HG03060 (cell line): ENCODE results near the gene GSG1L.

ENCODE experiments used
- ATAC-seq: cut with Tn5 transposase; IDR thresholded peaks from one replicate; pipeline ENCODE4 v1.9.1; 2021; ENCODE audit warnings: low read depth, moderate number of reproducible peaks; ENCODE audit not compliant: unreplicated experiment

Gene GSG1L

DNA sequence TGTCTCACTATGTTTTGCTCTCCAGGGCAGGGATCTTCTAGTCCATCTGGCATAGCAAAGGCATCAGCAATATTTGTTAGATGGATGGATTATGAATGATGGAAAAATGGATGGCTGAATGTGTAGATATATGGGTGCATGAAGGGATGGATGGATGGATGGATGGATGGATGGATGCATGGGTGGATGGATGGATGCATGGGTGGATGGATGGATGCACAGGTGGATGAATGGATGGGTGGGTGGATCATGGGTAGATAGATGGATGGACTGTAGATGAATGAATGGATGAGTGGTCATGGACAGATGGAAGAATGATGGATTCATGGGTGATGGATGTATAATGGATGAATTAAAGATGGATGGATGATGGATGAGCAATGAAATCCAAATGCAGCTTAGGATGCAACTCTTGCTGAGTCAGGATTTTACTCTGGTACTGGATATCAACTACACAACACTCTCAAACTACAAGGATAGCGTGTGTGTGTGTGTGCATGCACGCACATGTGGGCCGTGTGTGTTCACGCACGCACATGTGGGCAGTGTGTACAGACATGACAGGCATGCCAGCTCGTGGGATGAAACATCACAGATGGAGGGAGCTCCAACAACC lies 34.0 kb downstream of the GSG1L start:
- ATAC-seq: no peak

DNA sequence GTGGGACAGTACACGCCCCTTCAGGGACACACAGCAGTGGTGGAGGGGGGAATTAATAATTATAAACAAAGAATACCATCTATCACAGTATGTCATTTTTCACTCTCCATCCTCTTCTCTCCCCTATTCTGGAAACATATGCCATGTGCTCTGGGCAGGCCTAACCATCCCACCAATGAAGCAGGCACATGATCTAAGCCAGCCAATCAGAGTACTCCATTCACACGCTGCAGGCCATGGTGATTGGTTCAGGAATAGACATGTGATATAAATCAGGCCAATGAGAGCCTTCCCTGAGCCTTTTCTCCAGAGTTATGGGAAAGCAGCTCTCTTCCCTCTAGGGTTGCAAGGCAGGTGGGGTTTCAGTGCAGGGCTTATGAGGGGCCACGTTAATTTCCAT lies 36.5 kb downstream of the GSG1L start:
- no peak for ATAC-seq

DNA sequence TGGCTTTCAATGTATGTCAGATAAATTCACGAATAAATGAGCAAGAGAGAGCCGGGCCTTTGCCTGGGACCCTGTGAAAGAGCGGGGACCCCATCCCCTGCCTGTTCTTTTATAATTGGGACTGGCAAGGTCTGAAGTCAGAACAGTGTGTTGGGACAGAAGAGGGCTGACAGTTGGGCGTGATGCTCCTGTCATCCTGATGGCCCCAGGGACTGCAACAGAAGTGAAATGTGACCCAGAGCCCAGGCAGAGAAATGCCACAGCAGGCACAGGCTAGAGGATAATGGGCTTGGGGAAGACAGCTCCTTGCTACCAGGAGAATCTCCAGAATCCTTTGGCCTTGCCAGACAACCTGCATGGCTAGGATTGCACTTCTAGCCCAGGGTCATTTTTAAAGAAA lies 37.9 kb downstream of the GSG1L start:
- ATAC-seq: no peak

DNA sequence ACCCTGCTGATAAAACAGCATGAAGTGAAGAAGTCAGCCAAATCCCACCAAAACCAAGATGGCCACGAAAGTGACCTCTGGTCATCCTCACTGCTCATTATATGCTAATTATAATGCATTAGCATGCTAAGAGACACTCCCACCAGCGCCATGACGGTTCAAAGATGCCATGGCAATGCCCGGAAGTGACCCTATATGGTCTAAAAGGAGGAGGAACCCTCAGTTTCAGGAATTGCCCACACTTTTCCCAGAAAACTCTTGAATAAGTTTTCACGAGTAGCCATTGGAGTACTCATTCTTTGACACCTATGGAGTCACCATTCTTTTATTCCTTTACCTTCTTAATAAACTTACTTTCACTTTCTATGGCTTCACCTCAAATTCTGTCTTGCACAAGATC lies 44.3 kb downstream of the GSG1L start:
- no peak for ATAC-seq

DNA sequence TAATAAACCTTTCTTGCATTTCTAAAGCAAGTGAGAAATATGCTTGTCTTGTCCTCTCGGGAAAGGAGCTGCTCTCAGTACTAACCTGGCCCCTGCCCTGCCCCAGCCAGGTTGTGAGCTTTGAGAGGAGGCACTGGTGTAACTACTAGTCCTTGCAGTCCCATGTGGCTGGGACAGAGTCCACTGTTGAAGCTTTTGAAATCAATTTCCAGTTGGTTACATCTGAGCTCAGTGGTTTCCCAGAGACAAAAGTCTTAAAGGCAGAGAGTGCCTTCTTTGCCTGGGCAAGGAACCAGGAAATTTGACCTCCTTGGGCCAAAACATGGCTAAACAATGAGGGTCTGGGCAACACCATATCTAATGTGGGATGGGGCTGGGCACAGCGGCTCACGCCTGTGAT lies 48.7 kb downstream of the GSG1L start:
- no peak for ATAC-seq

DNA sequence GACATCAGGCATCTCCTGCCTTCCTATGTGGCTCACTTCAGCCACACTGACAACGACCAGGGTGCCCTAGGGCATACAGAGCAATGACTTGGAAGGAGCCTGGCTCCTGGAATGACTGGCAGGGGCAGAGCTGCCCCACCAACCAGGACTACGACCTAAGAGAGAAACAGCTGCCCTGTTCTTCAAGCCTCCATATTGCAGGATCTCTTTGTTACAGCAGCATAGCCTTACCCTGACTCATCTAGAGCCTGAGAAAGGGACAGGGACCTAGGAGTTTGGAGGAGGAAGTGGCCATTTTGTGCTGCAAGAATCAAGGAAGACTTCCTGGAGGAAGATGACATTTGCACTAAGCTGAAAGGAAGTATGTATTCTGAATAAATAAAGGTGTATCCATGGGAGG lies 49.6 kb downstream of the GSG1L start:
- no peak for ATAC-seq

DNA sequence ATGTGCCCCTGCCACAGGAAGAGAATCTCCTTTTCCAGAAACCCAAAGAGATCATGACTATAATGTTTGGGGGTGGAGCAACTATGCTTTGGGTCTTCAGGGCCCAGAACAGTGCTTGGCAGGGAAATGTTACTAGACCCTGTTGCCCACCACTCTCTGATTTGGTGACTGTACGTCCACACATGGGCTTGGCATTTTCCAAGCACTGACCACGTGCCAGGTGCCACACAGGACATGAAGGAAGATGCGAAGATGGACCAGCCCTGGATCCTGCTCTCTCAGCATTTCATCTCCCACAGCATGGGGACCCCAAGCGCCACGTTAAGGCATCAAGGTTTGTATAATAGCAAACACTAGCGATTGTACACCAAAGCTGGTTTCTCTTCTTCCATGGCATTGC lies 50.1 kb downstream of the GSG1L start:
- no peak for ATAC-seq

DNA sequence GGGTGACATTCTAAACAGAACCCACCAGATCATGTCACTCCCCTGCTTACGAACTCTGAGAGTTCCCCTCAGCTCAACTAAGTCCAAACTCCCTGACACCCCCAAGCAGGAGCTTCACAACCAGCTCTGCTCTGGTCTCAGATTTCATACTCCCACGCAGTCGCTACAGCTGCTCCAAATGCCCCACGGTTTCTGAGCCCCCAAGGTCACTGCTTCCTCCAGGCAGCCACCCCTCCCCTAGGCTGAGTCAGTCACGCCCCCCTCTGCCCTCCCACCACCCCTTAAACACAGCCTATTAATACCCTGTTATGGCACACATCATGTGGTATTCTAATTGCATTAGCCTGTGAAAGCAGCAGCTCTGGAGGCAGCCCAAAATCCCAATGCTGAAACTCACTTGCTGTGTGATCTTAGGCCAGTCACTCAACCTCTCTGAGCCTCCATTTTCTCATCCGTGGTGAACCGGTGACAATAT lies 51.5 kb downstream of the GSG1L start:
- no peak for ATAC-seq

DNA sequence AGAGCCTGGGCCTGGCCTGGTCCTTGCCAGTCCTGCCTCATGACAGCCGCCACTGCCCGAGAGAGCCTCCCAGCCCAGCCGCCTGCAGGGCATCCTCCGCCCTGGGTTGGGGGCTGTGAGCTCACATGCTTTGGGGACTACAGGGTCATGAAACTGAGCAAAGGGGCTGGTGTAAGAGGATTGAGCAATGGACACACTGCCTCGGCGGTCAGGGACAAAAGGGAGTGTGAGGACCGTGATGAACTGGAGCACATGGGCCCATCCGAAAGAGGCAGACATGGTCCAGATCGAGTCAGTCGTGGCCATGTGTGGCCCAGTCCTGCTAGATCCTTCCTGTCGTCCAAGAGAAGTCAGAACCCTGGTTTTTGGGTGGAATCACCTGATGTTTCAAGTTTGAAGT lies 52.3 kb downstream of the GSG1L start:
- ATAC-seq: no peak

DNA sequence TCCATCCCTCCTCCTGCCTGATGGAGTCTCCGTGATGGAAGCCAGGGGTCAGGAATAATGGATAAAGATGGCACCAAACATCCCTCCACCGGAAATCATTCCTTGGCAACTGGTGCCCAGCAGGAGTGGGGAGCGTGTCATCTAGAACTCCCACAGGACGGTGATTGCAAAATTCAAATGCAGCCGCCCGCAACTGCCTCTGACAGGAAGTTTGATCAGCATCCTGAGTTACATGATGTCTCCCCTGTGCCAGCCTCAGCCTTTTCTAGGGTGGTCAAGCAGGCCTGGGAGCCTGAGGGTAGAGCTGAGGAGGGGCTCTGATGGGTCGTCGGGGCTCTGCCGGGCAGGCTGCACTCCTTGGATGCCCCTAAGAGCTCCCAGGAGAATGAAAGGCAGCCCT lies 52.8 kb downstream of the GSG1L start:
- no peak for ATAC-seq

DNA sequence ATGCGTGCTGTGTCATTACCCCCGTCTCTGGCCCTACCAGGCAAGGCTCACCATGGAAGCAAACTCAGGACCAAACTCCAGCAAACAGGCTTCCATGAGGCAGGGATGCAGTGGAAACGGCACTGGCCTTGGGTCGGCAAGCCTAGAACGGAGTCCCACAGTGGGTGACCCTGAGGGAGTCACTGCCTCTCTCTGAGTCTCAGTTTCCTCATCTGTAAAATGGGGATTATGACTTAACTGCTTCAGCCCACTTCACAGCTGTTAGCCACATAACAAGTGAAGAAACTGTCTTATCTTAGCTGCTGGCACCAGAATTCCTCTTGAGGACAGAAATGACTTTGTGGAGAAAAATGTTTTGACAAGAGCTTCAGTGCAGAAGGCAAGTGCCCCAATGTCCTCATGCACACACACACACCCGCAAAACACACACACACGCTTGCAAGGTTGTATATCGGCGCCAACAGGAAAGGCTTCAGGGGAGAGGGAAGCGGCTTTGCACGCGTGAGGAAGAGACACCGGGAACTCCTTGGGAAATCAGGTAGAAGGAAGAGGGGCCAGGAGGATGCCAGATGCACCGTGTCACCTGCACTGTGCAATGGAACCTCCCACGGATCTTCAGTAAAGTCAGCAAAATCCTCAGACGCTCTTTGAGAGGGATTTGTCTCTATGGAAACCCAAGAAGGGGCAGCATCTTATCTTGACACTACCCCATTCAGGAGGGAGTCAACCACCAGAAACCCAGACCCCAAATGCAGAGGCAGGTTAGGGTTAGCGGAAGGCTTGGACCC lies 53.7 kb downstream of the GSG1L start:
- no peak for ATAC-seq

DNA sequence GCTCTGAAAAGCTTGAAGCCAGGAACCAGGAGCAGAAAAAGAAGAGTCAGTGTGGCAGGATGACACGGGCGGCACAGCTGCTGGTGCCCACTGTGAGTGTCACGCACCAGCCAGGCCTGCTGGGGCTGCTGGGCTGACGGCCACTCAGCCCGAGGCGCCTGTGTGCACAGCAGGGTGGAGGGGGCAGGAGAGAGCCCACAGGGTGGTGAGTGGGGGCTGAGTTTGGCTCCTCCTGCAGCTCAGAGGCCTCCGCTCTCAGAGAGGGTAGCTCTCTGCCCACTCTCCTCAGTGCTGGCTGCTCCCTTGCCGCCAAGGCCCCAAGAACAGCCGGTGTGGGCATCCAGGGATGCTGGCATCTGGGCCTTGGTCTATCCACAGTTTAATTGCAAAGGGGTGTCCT lies 59.6 kb downstream of the GSG1L start:
- ATAC-seq: no peak

DNA sequence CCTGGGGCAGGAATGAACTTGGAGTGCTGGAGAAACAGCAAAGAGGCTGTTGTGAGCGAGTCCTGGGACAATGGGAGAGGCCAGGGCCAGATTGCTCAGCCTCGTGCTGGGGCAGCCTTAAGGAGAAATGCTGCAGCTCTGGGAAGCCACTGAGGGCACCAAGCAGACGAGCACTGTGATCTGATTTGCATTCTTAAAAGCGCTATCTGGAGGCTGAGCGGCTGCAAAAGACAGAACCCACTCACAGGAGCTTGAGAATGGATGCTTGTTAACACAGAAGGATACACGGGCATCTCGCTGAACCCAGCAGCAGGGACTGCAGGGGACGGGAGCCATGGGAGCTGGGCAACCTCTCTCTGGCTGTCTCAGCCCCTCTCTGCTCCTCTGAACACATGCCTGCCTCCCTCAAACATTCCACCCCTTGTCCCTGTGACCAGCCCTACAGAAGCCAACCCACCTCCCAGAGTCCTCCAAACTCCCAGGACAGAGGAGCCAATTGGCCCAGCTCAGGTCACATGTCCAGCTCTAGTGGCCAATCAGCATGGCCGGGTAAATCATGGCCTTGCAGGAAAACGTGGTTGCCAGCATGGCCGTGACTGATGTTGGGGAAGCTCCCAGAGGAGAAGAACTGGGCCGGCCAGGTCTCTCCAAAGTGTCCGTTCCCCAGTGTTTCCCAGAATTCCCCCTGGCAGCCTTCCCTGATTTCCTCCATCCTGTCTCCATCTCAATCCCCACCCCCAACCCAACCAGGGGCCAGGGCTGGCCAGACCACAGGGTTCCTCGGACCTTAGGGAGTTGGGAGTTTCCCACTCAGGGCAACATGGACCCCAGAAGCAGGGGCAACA lies 60.3 kb downstream of the GSG1L start:
- no peak for ATAC-seq

DNA sequence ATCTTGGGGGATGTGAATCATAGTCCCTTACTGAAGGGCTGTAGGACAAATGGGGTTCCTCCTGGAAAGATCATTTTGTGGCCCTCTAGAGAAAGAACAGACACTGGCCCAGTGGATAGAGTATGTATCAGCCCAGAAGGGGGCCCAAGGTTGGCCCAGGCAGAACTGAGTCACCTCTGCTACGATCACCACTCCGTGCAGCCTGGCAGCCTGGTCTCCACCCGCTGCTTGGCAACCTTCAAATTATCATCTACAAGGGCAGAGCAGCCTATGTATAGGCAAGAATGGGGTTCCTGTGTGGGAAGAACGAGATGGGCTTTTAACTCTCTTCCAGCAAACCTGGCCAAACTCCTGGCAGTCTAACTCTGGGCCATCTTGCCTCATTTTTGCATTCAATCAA lies 61.9 kb downstream of the GSG1L start:
- ATAC-seq: no peak

DNA sequence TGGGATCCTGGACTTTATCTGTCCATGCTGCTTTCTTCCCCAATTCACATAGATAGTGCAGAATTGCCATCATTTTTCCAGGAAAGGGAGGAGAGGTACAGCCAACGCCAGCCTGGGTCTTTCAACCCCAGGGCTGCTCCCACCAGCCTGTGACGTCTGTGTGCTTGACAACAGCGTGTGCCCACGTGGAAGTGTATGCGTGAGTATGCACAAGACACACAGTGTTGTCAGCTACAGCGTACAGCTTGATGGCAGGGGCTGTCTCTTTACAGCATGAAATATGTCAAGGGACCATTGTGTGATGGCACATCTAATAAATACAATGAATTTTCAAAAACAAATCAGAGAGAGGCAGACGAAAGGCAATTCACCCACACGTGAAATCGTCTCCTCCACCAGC lies 62.3 kb downstream of the GSG1L start:
- no peak for ATAC-seq

DNA sequence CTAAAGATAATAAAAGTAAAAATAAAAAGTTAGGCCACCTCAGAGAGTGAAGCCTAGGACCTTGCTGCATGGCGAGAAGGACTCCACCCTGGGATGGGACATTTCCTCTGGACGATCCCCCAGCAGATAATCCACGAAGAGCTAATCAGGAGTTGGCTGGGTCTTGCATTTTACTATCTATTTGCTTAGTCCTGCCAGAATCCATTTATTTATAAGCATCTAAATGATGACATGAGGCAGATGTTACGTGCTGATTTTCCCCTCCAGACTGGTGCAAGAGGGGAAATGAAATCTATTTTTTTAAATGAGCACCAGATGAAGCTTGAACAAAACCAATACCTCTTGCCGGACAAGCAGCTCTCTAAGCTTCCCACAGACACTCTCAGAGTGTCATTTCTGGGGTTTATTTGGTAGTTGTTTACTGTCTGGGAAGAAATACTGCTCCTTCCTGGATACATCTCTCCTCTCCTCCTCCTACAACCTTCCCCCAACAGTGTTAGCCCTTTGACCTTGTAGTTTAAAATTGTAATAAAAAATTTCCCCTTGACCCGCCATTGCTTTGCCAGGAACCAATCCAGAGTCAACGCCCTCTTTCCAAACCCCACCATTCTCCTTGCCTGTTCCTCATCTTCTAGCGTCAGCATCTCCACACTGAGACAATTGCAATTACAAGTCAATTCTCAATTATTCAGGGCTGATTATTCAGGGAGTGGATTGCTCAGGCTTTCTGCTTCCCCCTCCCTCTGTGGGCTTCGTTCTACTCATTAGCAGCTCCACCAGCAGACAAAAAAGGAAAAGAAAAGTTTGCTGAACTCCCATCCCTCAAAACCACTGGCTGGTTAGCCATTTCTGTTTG lies 63.0 kb downstream of the GSG1L start:
- no peak for ATAC-seq

DNA sequence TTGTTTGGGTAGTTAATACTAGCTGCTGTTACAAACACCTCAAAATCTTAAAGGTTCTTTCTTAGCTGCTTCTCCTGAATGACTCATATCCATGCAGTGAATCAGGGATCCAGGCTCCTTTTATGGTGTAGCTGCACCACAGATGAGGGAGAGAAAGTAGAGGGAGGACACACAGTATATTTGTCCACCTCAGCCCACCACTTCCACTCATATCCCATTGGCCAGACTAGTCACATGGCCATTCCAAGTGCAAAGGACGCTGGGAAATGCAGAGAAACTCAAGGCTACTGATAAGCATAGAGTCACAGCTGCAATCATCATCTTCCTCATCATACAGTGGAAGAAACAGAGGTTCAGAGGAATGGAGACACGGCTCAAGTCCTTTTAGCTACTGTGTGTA lies 63.8 kb downstream of the GSG1L start:
- ATAC-seq: no peak

DNA sequence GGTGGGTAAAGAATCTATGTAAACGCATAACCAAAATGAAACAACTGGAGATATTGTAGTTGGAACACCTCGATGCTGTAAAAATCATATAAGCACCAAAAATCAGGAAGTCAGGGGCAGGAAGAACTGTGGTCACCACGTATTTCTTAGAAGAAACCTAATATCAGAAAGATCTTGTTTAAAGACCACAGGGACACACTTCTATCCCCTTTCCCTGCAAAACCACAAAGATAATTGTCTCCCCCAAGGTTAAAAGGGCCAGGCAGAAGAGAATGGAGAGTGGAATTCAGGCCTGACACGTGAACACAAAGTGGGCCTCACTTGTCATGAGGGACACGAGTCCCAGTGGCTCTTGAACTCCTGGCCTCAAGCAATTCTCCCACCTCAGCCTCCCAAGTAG lies 68.1 kb downstream of the GSG1L start:
- ATAC-seq: no peak

DNA sequence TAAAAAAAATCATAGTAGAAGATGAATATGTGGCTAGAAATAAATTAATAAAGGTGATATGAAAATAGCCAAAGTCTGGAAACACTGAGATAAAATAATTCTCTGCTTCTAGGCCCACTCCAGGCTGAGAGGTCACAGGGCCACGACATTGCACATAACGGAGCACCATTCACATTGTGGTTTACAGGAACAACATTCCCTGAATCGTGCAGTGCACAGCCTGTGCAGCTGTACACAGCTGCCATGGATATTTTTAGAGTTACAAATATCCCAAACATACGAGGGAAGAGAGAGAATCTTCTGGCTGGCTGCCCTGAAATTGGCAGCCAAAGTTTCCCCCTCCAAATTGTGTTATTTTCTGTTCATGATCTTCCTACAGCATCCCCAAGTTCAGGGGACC lies 68.8 kb downstream of the GSG1L start:
- no peak for ATAC-seq

DNA sequence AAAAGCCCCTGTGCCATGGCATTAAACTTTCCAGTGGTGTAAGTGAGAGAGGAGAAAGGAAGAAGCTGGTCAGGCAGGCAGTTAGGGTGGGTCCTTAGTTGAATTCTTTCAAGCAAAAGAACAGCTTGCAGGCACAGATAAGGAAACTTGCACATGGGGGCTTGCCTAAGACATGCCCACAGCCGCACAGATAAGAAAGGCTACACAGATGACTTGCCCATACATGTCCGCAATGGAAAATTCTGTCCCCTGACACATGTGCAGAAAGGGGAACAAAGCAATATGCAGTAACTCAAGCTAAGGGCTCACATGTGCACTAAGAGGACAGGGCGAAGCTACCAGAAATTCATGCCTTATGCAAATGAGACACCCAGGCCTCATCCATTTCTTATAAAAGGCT lies 69.9 kb downstream of the GSG1L start:
- no peak for ATAC-seq

DNA sequence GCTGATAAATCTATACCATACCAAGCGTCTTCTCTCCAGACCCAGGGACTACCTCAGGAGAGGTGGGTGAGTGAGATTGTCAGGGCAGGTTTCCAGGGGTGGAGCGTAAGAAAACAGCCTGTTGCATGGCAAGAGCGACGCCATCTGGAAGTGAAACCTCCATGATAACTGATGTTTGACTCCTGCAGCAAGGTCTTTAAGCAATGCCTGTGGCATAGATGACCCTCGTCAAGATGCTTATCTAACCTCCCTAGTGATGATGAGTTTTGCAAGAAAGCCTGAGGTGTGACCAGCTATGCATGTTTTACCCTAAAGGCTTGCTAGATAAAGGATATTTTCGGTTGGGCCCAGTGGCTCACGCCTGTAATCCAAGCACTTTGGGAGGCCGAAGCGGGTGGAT lies 71.6 kb downstream of the GSG1L start:
- no peak for ATAC-seq
